ENCODE data around the gene DMD. TPM values are rescaled to one million over a fixed set of nuclear protein-coding genes. Genes with fewer than 3 reads are reported as not detected.

Gene DMD
- total and polyA plus RNA-seq, 9 donors: 14.0 to 70.5 (median 37.6) TPM

GRCh38 chrX:33129607-33130006 is 81.7 kb downstream of the DMD start:
- no peak overlapping the region for H3K27ac ChIP-seq
- H3K9me3 ChIP-seq: no peaks in the 10 kb centered on the region
- intact Hi-C loops (cut with DNase I): loop anchor here in 1 of 4 donors (10.0 kb wide), 1 partner anchor 75 kb away; no protein-coding TSS in a partner anchor
- TF ChIP-seq POLR2A (IDR thresholded peaks at IDR 0.05) (no peak), CTCF (IDR thresholded peaks at IDR 0.05) (no peak), EP300 (IDR thresholded peaks at IDR 0.05) (no peak)
- 74 to 81% (median 76%) methylated on average over 7 of the region's 7 CpGs for WGBS, 3 donors
- no peaks in the 10 kb centered on the region for H3K27me3 ChIP-seq
- no peak overlapping the region for H3K4me3 ChIP-seq
- H3K36me3 ChIP-seq: no peaks in the 10 kb centered on the region
- DNase-seq: no peak
- no peaks in the 10 kb centered on the region for H3K4me1 ChIP-seq (ENCODE audit: insufficient read depth)

- DNase-seq: no peak
- H3K36me3 ChIP-seq: no peaks in the 10 kb centered on the region
- TF ChIP-seq CTCF (IDR thresholded peaks at IDR 0.05) (no peak), EP300 (IDR thresholded peaks at IDR 0.05) (no peak), POLR2A (IDR thresholded peaks at IDR 0.05) (no peak)
- H3K27me3 ChIP-seq: no peaks in the 10 kb centered on the region
- H3K4me1 ChIP-seq (ENCODE audit: insufficient read depth): no peaks in the 10 kb centered on the region
- 55 to 57% (median 56%) methylated on average over 10 of the region's 10 CpGs for WGBS, 3 donors
- H3K9me3 ChIP-seq: no peaks in the 10 kb centered on the region
- no peak overlapping the region for H3K27ac ChIP-seq
- intact Hi-C loops (cut with DNase I): no loop called here
- no peak overlapping the region for H3K4me3 ChIP-seq
Observed at GRCh38 chrX:33128048-33128805, 83.1 kb downstream of the DMD start.

GRCh38 chrX:33126469-33126868 is 84.9 kb downstream of the DMD start:
- Histone ChIP-seq H3K36me3 (no peaks in the 10 kb centered on the region), H3K4me1 (ENCODE audit: insufficient read depth) (no peaks in the 10 kb centered on the region), H3K9me3 (no peaks in the 10 kb centered on the region), H3K27me3 (no peaks in the 10 kb centered on the region), H3K27ac (no peak overlapping the region), H3K4me3 (no peak overlapping the region)
- intact Hi-C loops (cut with DNase I): no loop called here
- 52 to 54% (median 53%) methylated on average over 6 of the region's 6 CpGs for WGBS, 3 donors
- no peak for DNase-seq
- TF ChIP-seq EP300 (IDR thresholded peaks at IDR 0.05) (no peak), POLR2A (IDR thresholded peaks at IDR 0.05) (no peak), CTCF (IDR thresholded peaks at IDR 0.05) (no peak)

GRCh38 chrX:33109858-33110257 is 101.5 kb downstream of the DMD start:
- 20 to 27% (median 22%) methylated on average over 3 of the region's 3 CpGs for WGBS, 3 donors
- no peak overlapping the region for H3K27ac ChIP-seq
- TF ChIP-seq EP300 (IDR thresholded peaks at IDR 0.05) (no peak), CTCF (IDR thresholded peaks at IDR 0.05) (no peak), POLR2A (IDR thresholded peaks at IDR 0.05) (no peak)
- intact Hi-C loops (cut with DNase I): no loop called here
- no peaks in the 10 kb centered on the region for H3K9me3 ChIP-seq
- H3K4me3 ChIP-seq: no peak overlapping the region
- DNase-seq: no peak
- H3K36me3 ChIP-seq: no peaks in the 10 kb centered on the region
- no peaks in the 10 kb centered on the region for H3K27me3 ChIP-seq
- no peaks in the 10 kb centered on the region for H3K4me1 ChIP-seq (ENCODE audit: insufficient read depth)

Measured in ovary (tissue), 9 donors.